Hepatocyte (in vitro differentiated cells): ENCODE results near the gene GPR152. TPM values are rescaled to one million over a fixed set of nuclear protein-coding genes. Genes with fewer than 3 reads are reported as not detected.

ENCODE experiments used
- DNase-seq: peaks from one replicate; pipeline ENCODE4 v3.0.0-alpha.2; 2016; ENCODE audit warnings: low spot score
- H2AFZ ChIP-seq: fragments of 200-600 bp; sonication (generic); 2 replicates; pipeline ENCODE4 v1.6.0; 2016; ENCODE audit warnings: antibody characterized with exemption, mild to moderate bottlenecking
- H3K27ac ChIP-seq: fragments of 200-600 bp; sonication (generic); 2 replicates; pipeline ENCODE4 v1.5.1; 2016; ENCODE audit warnings: mild to moderate bottlenecking
- H3K27me3 ChIP-seq: fragments of 200-600 bp; sonication (generic); 2 replicates; pipeline ENCODE4 v1.6.1; 2016
- H3K36me3 ChIP-seq: fragments of 200-600 bp; sonication (generic); replicated peaks from 2 replicates; pipeline ENCODE4 v1.5.1; 2016; ENCODE audit warnings: low read depth; ENCODE audit not compliant: insufficient read depth
- H3K4me1 ChIP-seq: fragments of 200-600 bp; sonication (generic); 2 replicates; pipeline ENCODE4 v1.5.1; 2016; ENCODE audit warnings: mild to moderate bottlenecking, moderate library complexity; ENCODE audit not compliant: insufficient read depth
- H3K4me2 ChIP-seq: fragments of 200-600 bp; sonication (generic); 2 replicates; pipeline ENCODE4 v1.6.0; 2016
- H3K4me3 ChIP-seq: fragments of 200-600 bp; sonication (generic); 2 replicates; pipeline ENCODE4 v1.5.1; 2016; ENCODE audit warnings: mild to moderate bottlenecking
- H3K79me2 ChIP-seq: fragments of 200-600 bp; sonication (generic); 2 replicates; pipeline ENCODE4 v1.6.0; 2017; ENCODE audit warnings: mild to moderate bottlenecking
- H3K9me2 ChIP-seq: fragments of 200-600 bp; sonication (generic); replicated peaks from 2 replicates; pipeline ENCODE4 v1.6.0; 2017; ENCODE audit warnings: mild to moderate bottlenecking; ENCODE audit not compliant: insufficient read depth
- H3K9me3 ChIP-seq: fragments of 200-600 bp; sonication (generic); 2 replicates; pipeline ENCODE4 v1.5.1; 2016; ENCODE audit warnings: low read depth, mild to moderate bottlenecking
- H4K20me1 ChIP-seq: fragments of 200-600 bp; sonication (generic); 2 replicates; pipeline ENCODE4 v1.6.0; 2016; ENCODE audit warnings: mild to moderate bottlenecking; ENCODE audit not compliant: insufficient read depth, poor library complexity, severe bottlenecking
- EZH2 ChIP-seq: fragments of 200-600 bp; sonication (generic); IDR thresholded peaks from 2 replicates; pipeline ENCODE4 v1.6.1; 2016; ENCODE audit warnings: antibody characterized with exemption, mild to moderate bottlenecking, borderline replicate concordance
- EZH2phosphoT487 ChIP-seq: fragments of 200-600 bp; sonication (generic); IDR thresholded peaks from one replicate; pipeline ENCODE4 v1.6.1; 2018; ENCODE audit warnings: antibody characterized with exemption, mild to moderate bottlenecking, low read depth, moderate library complexity; ENCODE audit not compliant: unreplicated experiment, severe bottlenecking
- WGBS: methylation state at CpG from one replicate; pipeline ENCODE4 v1.1.6; 2016; ENCODE audit warnings: low lambda C conversion rate; ENCODE audit errors: missing lambda C conversion rate; 5-methylcytosine and 5-hydroxymethylcytosine counted together
- polyA plus RNA-seq: library from polyadenylated mRNA; unstranded; fragments of >200 nt; fragmentation: Nextera tagmentation; extraction: Ambion mirVana; gene quantifications from 2 replicates; pipeline ENCODE4 v1.2.1, GENCODE V29; 2016
- total RNA-seq: library from RNA; depleted of rRNA; stranded (reverse); fragments of >200 nt; gene quantifications from 2 replicates; pipeline ENCODE4 v1.2.3, GENCODE V29; 2014
- TF ChIP-seq, protein P1 (sequence below): fragments of 200-600 bp; sonication (generic); IDR thresholded peaks from 2 replicates; pipeline ENCODE4 v1.5.1; 2016; ENCODE audit warnings: antibody characterized with exemption, mild to moderate bottlenecking; ENCODE audit not compliant: poor library complexity

The GPR152 gene, protein sequence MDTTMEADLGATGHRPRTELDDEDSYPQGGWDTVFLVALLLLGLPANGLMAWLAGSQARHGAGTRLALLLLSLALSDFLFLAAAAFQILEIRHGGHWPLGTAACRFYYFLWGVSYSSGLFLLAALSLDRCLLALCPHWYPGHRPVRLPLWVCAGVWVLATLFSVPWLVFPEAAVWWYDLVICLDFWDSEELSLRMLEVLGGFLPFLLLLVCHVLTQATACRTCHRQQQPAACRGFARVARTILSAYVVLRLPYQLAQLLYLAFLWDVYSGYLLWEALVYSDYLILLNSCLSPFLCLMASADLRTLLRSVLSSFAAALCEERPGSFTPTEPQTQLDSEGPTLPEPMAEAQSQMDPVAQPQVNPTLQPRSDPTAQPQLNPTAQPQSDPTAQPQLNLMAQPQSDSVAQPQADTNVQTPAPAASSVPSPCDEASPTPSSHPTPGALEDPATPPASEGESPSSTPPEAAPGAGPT
- total RNA-seq, result not detected in 2 replicates
- not detected in 2 replicates for polyA plus RNA-seq

GRCh38 chr11:67452141-67452952 is at the start of gene GPR152:
Gene GPR152, minus strand, starts transcription at chr11:67452729. Its CDS starts 5 bp downstream, at chr11:67452724.
- Histone ChIP-seq H2AFZ (no peak within 1 kb of the TSS), H3K9me2 (no peaks in the 10 kb centered on the region), H3K36me3 (no peaks in the 10 kb centered on the region), H3K27me3 (no peaks in the 10 kb centered on the region), H3K9me3 (no peaks in the 10 kb centered on the region), H4K20me1 (no peaks in the 10 kb centered on the region), H3K4me2 (no peak within 1 kb of the TSS), H3K79me2 (no peaks in the 10 kb centered on the region), H3K4me3 (no peak within 1 kb of the TSS), H3K27ac (no peak within 1 kb of the TSS), H3K4me1 (no peaks in the 10 kb centered on the region)
- TF ChIP-seq EZH2phosphoT487 (no peak), EZH2 (no peak)
- TF ChIP-seq, protein P1, sequence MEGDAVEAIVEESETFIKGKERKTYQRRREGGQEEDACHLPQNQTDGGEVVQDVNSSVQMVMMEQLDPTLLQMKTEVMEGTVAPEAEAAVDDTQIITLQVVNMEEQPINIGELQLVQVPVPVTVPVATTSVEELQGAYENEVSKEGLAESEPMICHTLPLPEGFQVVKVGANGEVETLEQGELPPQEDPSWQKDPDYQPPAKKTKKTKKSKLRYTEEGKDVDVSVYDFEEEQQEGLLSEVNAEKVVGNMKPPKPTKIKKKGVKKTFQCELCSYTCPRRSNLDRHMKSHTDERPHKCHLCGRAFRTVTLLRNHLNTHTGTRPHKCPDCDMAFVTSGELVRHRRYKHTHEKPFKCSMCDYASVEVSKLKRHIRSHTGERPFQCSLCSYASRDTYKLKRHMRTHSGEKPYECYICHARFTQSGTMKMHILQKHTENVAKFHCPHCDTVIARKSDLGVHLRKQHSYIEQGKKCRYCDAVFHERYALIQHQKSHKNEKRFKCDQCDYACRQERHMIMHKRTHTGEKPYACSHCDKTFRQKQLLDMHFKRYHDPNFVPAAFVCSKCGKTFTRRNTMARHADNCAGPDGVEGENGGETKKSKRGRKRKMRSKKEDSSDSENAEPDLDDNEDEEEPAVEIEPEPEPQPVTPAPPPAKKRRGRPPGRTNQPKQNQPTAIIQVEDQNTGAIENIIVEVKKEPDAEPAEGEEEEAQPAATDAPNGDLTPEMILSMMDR, result no peak
- WGBS, result 94% methylated on average over 31 of the region's 33 CpGs
- DNase-seq, result no peak

GRCh38 chr11:67501854-67502253 is 49.3 kb upstream of the GPR152 start:
- no peaks in the 10 kb centered on the region for H3K9me2 ChIP-seq
- no peak overlapping the region for H3K27ac ChIP-seq
- peaks cover 9% of the 10 kb centered on the region for H4K20me1 ChIP-seq
- no peak for TF ChIP-seq EZH2phosphoT487
- TF ChIP-seq EZH2, result no peak
- TF ChIP-seq, protein P1, result no peak
- no peak overlapping the region for H3K4me2 ChIP-seq
- WGBS, result 98% methylated on average over 18 of the region's 18 CpGs
- H3K9me3 ChIP-seq, result no peaks in the 10 kb centered on the region
- no peak overlapping the region for H2AFZ ChIP-seq
- H3K79me2 ChIP-seq, result peaks cover 17% of the 10 kb centered on the region
- DNase-seq, result no peak
- H3K27me3 ChIP-seq, result no peaks in the 10 kb centered on the region
- no peak overlapping the region for H3K4me3 ChIP-seq
- peaks cover 17% of the 10 kb centered on the region for H3K4me1 ChIP-seq
- H3K36me3 ChIP-seq, result no peaks in the 10 kb centered on the region

DNA sequence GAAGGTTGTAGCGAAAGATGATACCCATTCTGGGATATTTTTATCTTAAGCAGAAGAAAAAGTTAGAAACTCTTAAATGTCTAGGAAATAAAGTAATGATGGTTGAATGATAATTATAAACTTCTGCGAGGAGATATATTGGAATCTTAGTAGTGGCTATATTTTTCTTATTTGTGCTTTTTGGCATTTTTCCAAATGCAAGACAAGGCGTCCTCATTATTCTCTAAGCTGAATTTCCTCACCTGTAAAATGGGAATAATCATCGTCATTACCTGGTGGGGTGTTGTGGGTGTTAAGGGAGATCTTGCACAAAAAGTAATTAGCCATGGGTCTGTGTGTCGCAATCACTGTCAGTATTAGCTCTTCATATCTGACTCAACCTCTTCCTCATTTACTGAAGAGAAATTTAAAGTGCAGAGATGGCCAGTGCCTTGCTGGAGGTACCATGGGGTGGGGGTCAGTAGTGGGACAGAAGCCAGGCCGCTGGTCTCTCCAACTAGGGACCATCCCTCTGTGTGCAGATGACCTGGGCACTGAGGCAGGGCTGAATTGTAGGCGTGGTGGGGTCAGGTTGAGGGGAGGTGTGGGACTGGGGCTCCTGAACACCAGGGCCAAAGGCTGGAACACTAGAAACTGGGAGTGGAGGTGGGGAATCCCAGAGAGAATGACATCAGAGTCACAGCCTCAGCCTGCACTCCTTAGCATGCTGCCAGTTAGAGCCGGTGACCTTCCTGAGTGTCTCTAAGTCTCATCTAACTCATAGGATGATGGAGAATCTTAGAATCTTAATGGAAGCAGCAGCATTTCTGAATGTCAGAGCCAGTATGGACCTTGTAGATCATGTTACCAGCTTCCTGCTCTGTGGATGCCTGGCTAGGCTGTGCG is 48.5 kb upstream of the GPR152 start:
- Histone ChIP-seq H3K9me2 (no peaks in the 10 kb centered on the region), H3K4me1 (peaks cover 9% of the 10 kb centered on the region), H3K36me3 (no peaks in the 10 kb centered on the region), H2AFZ (no peak overlapping the region), H3K4me2 (no peak overlapping the region), H4K20me1 (peaks cover 9% of the 10 kb centered on the region), H3K27ac (no peak overlapping the region), H3K27me3 (no peaks in the 10 kb centered on the region), H3K4me3 (no peak overlapping the region), H3K9me3 (no peaks in the 10 kb centered on the region), H3K79me2 (peaks cover 10% of the 10 kb centered on the region)
- TF ChIP-seq EZH2, result no peak
- TF ChIP-seq, protein P1, result no peak
- TF ChIP-seq EZH2phosphoT487, result no peak
- no peak for DNase-seq
- 92% methylated on average over 9 of the region's 9 CpGs for WGBS
